Measurements from ENCODE around the gene DEXI. TPM values are rescaled to one million over a fixed set of nuclear protein-coding genes. Genes with fewer than 3 reads are reported as not detected.
"Not testable (repeated sequence)": the region's sequence is repeated elsewhere in the genome, so short reads cannot be mapped to it uniquely, and the experiment has no call there.

DEXI gene
- total RNA-seq, 1 experiment from 2014 or later: 52.8 TPM

DNA sequence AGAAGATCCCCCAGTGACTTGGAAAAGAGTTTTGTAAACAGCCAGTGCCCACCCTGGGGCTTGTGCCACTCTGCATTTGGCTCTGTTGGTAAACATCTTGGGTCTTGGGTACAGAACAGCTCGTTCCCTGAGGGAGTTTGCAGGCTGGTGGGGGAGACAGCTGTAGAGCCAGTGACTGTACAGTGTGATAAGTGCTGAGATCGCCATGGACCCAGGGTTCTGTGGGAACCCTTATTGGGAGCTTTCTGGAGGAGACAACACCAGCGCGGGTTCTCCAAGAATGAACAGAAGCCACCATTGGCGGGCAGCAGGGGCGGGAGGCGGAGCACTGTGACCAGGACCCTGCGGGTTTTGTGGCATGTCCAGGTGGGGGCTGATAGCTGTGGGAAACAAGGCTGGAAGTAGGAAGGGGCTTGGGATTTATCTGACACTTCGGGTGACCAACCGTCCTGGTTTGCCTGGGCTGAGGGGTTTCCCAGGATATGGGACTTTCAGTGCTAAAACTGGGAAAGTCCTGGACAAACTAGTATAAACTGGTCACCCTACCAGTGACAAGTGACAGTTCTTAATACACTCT, 5.0 kb upstream of the DEXI start:
- in situ Hi-C loops (cut with HindIII; ENCODE audit: low pct_unique_long_range_greater_than_20kb, low sequenced_read_pairs): loop anchor here (10.0 kb wide), 1 partner anchor 202 kb away; the partner anchor contains the start of gene NUBP1
- no peak for DNase-seq (ENCODE audit: low read depth, low spot score)

GRCh38 chr16:10946308-10946707, 4.0 kb upstream of the DEXI start:
- in situ Hi-C loops (cut with HindIII; ENCODE audit: low pct_unique_long_range_greater_than_20kb, low sequenced_read_pairs): loop anchor here (10.0 kb wide), 1 partner anchor 202 kb away; the partner anchor contains the start of gene NUBP1
- no peak for DNase-seq (ENCODE audit: low read depth, low spot score)

GRCh38 chr16:10945065-10945787, 3.0 kb upstream of the DEXI start:
- DNase-seq (ENCODE audit: low read depth, low spot score): no peak
- in situ Hi-C loops (cut with HindIII; ENCODE audit: low pct_unique_long_range_greater_than_20kb, low sequenced_read_pairs): loop anchor here (10.0 kb wide), 1 partner anchor 200 kb away; the partner anchor contains the start of gene NUBP1

GRCh38 chr16:10944249-10945064, 2.2 kb upstream of the DEXI start, which contains the start of gene CLEC16A:
TSS of gene CLEC16A (plus strand) at chr16:10944564. CDS start at chr16:10944718, 154 bp downstream.
- peak; percentile 94 for DNase-seq (ENCODE audit: low read depth, low spot score)
- in situ Hi-C loops (cut with HindIII; ENCODE audit: low pct_unique_long_range_greater_than_20kb, low sequenced_read_pairs): loop anchor here (10.0 kb wide), 1 partner anchor 200 kb away; the partner anchor contains the start of gene NUBP1

GRCh38 chr16:10943064-10943353, 741 bp upstream of the DEXI start:
- in situ Hi-C loops (cut with HindIII; ENCODE audit: low pct_unique_long_range_greater_than_20kb, low sequenced_read_pairs): loop anchor here (10.0 kb wide), 1 partner anchor 198 kb away; the partner anchor contains the start of gene NUBP1
- no peak for DNase-seq (ENCODE audit: low read depth, low spot score)

DNA sequence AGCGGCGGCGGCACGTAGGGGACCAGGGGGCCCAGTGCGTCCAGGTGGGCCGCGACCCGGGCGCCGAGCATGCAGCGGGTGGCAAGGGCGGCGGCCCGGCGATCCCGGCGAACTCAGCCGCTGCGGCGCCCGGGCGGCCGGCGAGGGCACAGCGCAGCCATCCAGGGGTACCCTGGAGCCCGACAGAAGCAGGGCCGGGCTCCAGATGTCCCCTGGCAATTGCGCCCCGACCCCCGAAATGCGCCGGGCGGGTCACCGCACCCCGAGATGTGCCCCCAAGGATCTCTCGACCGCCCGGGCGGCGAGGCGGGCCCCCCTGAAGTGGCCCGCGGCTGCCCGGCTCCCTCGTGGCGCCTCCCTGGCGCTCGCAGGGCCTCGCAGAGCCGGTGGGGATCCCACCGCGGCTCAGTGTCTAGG, 325 bp downstream of the DEXI start:
- in situ Hi-C loops (cut with HindIII; ENCODE audit: low pct_unique_long_range_greater_than_20kb, low sequenced_read_pairs): loop anchor here (10.0 kb wide), 1 partner anchor 197 kb away; the partner anchor contains the start of gene NUBP1

GRCh38 chr16:10941127-10941933, 938 bp downstream of the DEXI start:
- DNase-seq (ENCODE audit: low read depth, low spot score): no peak
- in situ Hi-C loops (cut with HindIII; ENCODE audit: low pct_unique_long_range_greater_than_20kb, low sequenced_read_pairs): loop anchor here (10.0 kb wide), 1 partner anchor 197 kb away; the partner anchor contains the start of gene NUBP1

More for the DNA sequence above, 325 bp downstream of the DEXI start:
- DNase-seq (ENCODE audit: low read depth, low spot score): not testable (repeated sequence)

- peak; percentile 59 for DNase-seq (ENCODE audit: low read depth, low spot score)
These were observed 1.7 kb downstream of the DEXI start for GRCh38 chr16:10940501-10941079.

DNA sequence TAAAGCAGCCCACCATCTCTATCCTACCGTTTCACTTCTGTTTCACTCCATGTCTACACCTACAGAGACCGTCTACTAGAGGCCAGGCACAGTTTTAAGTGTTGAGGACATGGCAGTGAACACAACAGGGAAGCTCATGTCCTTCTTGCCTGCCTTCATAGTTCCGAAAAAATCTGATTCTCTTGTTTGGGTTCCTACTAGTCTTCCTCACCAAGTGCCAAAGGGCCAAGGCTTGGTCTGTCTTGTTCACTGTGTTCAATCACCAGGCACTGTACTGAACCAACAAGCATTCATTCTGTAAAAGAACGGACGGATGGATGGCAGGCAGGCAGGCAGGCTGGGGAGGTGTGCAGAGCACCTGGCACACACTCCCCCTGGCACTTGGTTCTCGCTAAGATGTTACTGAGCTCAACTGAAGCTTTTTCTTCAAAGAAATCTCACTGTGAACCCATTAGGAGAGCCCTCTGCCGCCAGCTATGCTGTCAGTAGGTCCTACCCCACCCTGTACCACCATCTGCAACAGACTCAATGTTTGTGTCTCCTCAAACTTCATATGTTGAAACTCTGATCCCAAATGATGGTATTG, 2.5 kb downstream of the DEXI start:
- in situ Hi-C loops (cut with HindIII; ENCODE audit: low pct_unique_long_range_greater_than_20kb, low sequenced_read_pairs): loop anchor here (10.0 kb wide), 1 partner anchor 195 kb away; the partner anchor contains the start of gene NUBP1
- DNase-seq (ENCODE audit: low read depth, low spot score): no peak

More at GRCh38 chr16:10940501-10941079, 1.7 kb downstream of the DEXI start:
- in situ Hi-C loops (cut with HindIII; ENCODE audit: low pct_unique_long_range_greater_than_20kb, low sequenced_read_pairs): loop anchor here (10.0 kb wide), 1 partner anchor 196 kb away; the partner anchor contains the start of gene NUBP1

- no peak for DNase-seq (ENCODE audit: low read depth, low spot score)
- in situ Hi-C loops (cut with HindIII; ENCODE audit: low pct_unique_long_range_greater_than_20kb, low sequenced_read_pairs): no loop called here
These were observed 3.2 kb downstream of the DEXI start for GRCh38 chr16:10938796-10939648.

- no peak for DNase-seq (ENCODE audit: low read depth, low spot score)
- in situ Hi-C loops (cut with HindIII; ENCODE audit: low pct_unique_long_range_greater_than_20kb, low sequenced_read_pairs): no loop called here
These were observed 3.9 kb downstream of the DEXI start for GRCh38 chr16:10938321-10938720.

- in situ Hi-C loops (cut with HindIII; ENCODE audit: low pct_unique_long_range_greater_than_20kb, low sequenced_read_pairs): no loop called here
These were observed 5.0 kb downstream of the DEXI start for GRCh38 chr16:10937068-10937859.

GRCh38 chr16:10936272-10936984, 5.8 kb downstream of the DEXI start:
- in situ Hi-C loops (cut with HindIII; ENCODE audit: low pct_unique_long_range_greater_than_20kb, low sequenced_read_pairs): no loop called here

More at GRCh38 chr16:10937068-10937859, 5.0 kb downstream of the DEXI start:
- no peak for DNase-seq (ENCODE audit: low read depth, low spot score)

GRCh38 chr16:10935226-10935915, 6.9 kb downstream of the DEXI start:
- no peak for DNase-seq (ENCODE audit: low read depth, low spot score)
- in situ Hi-C loops (cut with HindIII; ENCODE audit: low pct_unique_long_range_greater_than_20kb, low sequenced_read_pairs): no loop called here

More at GRCh38 chr16:10936272-10936984, 5.8 kb downstream of the DEXI start:
- no peak for DNase-seq (ENCODE audit: low read depth, low spot score)

All from SK-MEL-5 (cell line).